Measurements from ENCODE around the gene C11orf68.

GRCh38 chr11:65870706-65871681, 47.9 kb downstream of the C11orf68 start:
- TF ChIP-seq CTCF (IDR thresholded peaks at IDR 0.05; ENCODE audit: control extremely low read depth in 1 of 3, insufficient read depth in 1 of 3, low read depth in 1 of 3, low read length in 3 of 3) (no peak), SIX5 (IDR thresholded peaks at IDR 0.05; ENCODE audit: low read depth, low read length) (no peak), SRF (IDR thresholded peaks at IDR 0.05; ENCODE audit: low read depth, low read length) (no peak), GABPA (IDR thresholded peaks at IDR 0.05; ENCODE audit: borderline replicate concordance, insufficient read depth, low read length) (no peak), ATF3 (IDR thresholded peaks at IDR 0.05; ENCODE audit: insufficient read depth, low read depth, low read length) (no peak), BACH1 (IDR thresholded peaks at IDR 0.05; ENCODE audit: low read length) (no peak), POLR2AphosphoS5 (IDR thresholded peaks at IDR 0.05; ENCODE audit: low read depth, low read length) (no peak), CHD1 (IDR thresholded peaks at IDR 0.05; ENCODE audit: low read depth, low read length) (no peak), BRCA1 (IDR thresholded peaks at IDR 0.05; ENCODE audit: low read depth, low read length) (no peak), RAD21 (IDR thresholded peaks at IDR 0.05 in 1 of 2, conservative IDR thresholded peaks at IDR 0.05 in 1 of 2; ENCODE audit: low read depth in 2 of 2, low read length in 2 of 2) (no peak), JUN (IDR thresholded peaks at IDR 0.05; ENCODE audit: low read depth, low read length) (no peak), POLR2A (IDR thresholded peaks at IDR 0.05; ENCODE audit: control extremely low read depth in 1 of 2, low read depth in 2 of 2, low read length in 2 of 2) (no peak)
